Thymus (tissue), 11 donors: ENCODE measurements around the gene HEPACAM2. TPM values are rescaled to one million over a fixed set of nuclear protein-coding genes. Genes with fewer than 3 reads are reported as not detected.

Source experiments
- DNase-seq, 9 donors: peaks; one replicate each; pipeline ENCODE4 v3.0.0-alpha.2; 2013; ENCODE audit warnings: low spot score in 9 of 9, low read depth in 6 of 9, missing footprints in 1 of 9
- H3K27ac ChIP-seq, 2 donors: one replicate each; pipeline ENCODE4 v1.5.1; 2013; ENCODE audit warnings: control low read depth in 1 of 2, low read depth in 1 of 2, low read length in 1 of 2, mild to moderate bottlenecking in 1 of 2, moderate library complexity in 1 of 2
- H3K27me3 ChIP-seq, 2 donors: one replicate each; pipeline ENCODE4 v1.5.1; 2013; ENCODE audit warnings: low read length in 1 of 2; ENCODE audit not compliant: control insufficient read depth in 2 of 2, insufficient read depth in 1 of 2
- H3K36me3 ChIP-seq, 2 donors: one replicate each; pipeline ENCODE4 v1.5.1; 2013; ENCODE audit warnings: low read length in 1 of 2, mild to moderate bottlenecking in 1 of 2, moderate library complexity in 1 of 2; ENCODE audit not compliant: control insufficient read depth in 2 of 2, insufficient read depth in 2 of 2
- H3K4me1 ChIP-seq, 2 donors: one replicate each; pipeline ENCODE4 v1.5.1; 2013; ENCODE audit warnings: low read length in 2 of 2; ENCODE audit not compliant: control insufficient read depth in 2 of 2, insufficient read depth in 2 of 2
- H3K4me3 ChIP-seq, 2 donors: one replicate each; pipeline ENCODE4 v1.5.1; 2013; ENCODE audit warnings: low read length in 2 of 2, control low read depth in 1 of 2, mild to moderate bottlenecking in 1 of 2
- H3K9me3 ChIP-seq, 2 donors: one replicate each; pipeline ENCODE4 v1.5.1; 2013; ENCODE audit warnings: low read length in 1 of 2, mild to moderate bottlenecking in 1 of 2; ENCODE audit not compliant: control insufficient read depth in 2 of 2, insufficient read depth in 1 of 2
- WGBS: extraction: QIAGEN DNeasy Blood & Tissue Kit; methylation state at CpG from one replicate; pipeline ENCODE4 v1.1.7; 2013; 5-methylcytosine and 5-hydroxymethylcytosine counted together
- polyA plus RNA-seq: library from polyadenylated mRNA; stranded (reverse); fragments of 200-250 nt; gene quantifications from one replicate; pipeline ENCODE4 v1.2.3, GENCODE V29; 2013
- total RNA-seq: library from RNA; stranded (reverse); fragments of 120-200 nt; gene quantifications from one replicate; pipeline ENCODE4 v1.2.4, GENCODE V29; 2013
- donor health status: healthy.

The HEPACAM2 gene
- total and polyA plus RNA-seq, 2 donors: 0.24 to 0.66 TPM

DNA sequence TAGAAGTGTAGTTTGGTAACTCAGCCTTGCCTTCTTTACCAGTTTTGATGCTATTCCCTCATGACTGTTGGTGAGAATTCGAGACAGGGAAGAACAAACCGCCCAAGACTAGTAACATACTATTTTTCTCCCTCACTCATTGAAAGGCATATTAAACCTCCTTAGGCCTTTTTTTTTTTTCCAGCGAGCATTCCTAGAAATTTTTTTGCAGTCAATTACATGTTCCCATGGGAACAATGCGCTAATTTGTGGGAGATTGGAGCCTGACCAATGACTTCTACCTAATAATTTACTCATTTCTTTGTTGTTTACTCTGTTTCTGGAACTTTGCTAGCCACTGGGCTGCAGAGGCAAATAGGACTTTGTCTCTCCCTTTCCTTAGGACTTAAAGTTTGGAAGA, 11.9 kb upstream of the HEPACAM2 start:
- no peak overlapping the region for H3K4me3 ChIP-seq
- WGBS: 96% methylated on average over 4 of the region's 4 CpGs
- no peaks in the 10 kb centered on the region for H3K27me3 ChIP-seq
- H3K36me3 ChIP-seq: no peaks in the 10 kb centered on the region
- no peak overlapping the region for H3K27ac ChIP-seq
- no peaks in the 10 kb centered on the region for H3K4me1 ChIP-seq
- DNase-seq: no peak
- no peaks in the 10 kb centered on the region for H3K9me3 ChIP-seq

DNA sequence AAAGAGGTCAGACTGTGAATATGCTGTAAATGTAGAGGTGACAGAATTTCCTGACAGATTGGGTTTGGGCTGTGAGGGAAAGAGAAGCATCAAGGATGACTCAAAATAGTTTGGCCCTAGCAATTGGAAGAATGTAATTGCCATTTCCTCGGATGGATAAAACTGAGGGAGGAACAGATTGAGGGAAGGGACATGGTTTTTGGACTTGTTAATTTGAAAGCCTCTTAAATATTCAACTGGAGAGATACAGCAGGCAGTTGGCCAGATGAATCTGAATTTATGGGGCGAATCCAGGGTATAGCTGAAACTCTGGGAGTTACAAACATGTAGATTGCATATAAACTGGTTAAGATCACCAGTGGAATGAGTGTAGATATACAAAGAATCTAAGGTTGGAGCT, 9.3 kb upstream of the HEPACAM2 start:
- H3K4me3 ChIP-seq: no peak overlapping the region
- no peak for DNase-seq
- 98% methylated on average over 2 of the region's 2 CpGs for WGBS
- H3K36me3 ChIP-seq: no peaks in the 10 kb centered on the region
- H3K4me1 ChIP-seq: peaks cover 0 to 2% of the 10 kb centered on the region in 2 donors
- no peaks in the 10 kb centered on the region for H3K9me3 ChIP-seq
- H3K27me3 ChIP-seq: no peaks in the 10 kb centered on the region
- no peak overlapping the region for H3K27ac ChIP-seq

DNA sequence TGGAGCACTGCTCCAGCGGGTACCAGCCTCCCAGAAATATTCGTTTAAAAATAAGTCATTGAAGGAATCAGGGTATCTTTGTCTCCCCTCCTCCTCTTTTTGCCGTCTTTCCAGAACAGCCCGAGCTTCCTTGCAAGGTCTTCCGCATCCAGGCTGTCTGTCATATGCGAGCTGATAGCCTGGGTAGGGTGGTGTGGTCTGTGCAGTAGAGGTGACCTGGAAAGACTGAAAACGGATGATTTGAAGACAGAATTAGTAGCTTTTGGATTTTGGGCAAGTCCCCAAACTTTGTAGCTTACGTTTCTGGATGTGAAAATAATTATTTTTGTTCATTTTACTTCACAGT, 6.4 kb upstream of the HEPACAM2 start:
- Histone ChIP-seq H3K4me1 (peaks cover 2% of the 10 kb centered on the region in 2 donors), H3K27ac (no peak overlapping the region), H3K27me3 (no peaks in the 10 kb centered on the region), H3K9me3 (no peaks in the 10 kb centered on the region), H3K36me3 (no peaks in the 10 kb centered on the region), H3K4me3 (peak overlapping the region; percentile 81 to 85)
- WGBS: 2% methylated on average over 8 of the region's 8 CpGs
- DNase-seq: peak in 2 of 9 donors; percentile 6 to 10

DNA sequence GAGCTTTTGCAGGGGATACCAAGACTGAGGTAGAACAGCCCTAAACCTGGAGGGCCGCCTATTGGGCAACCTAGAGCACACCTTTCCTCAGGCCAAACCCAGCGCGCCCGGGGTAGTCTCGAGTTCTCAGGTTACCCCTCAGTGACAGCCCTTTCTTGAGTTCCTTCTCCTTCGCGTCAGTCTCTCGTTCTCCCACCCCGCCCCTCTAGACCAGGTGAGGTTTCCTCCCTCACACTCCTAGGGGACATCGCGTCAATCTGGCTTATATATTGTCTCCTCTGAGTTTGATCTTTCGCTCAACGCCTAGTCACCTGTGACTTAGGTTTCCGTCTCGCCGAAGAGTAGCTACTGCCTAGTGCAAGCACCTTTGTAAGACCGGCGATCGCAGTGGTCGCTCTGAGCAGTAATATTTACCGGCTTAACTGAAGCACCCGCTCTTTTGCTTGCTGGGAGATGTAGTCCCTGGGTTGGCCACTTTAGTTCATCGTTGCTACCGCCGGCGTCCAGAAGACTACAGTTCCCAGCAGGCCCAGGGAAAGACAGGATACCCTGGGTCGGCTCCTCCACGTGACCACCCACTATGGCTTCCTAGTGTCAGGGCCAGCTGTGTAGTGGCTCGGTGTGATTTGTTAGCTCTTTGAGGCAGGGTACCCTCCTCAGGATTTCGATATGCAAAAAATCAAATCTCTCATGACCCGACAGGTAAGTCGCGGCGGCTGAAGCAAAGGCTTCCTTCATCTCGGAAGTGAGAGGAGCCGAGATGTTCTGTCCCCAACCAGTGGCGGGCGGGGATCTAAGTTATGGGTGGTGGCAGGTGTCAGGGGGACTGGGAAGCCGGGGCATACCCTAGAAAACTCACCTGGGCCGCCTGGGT, 5.8 kb upstream of the HEPACAM2 start, which contains the start of gene VPS50:
VPS50 (plus strand) TSS at position 568 of the 874 bp plus-strand sequence; CDS start at position 670, 102 bp downstream.
- Histone ChIP-seq H3K4me3 (peak within 1 kb of the TSS; percentile 81 to 85), H3K27ac (peak within 1 kb of the TSS; percentile 85 to 91), H3K27me3 (peaks cover 1 to 2% of the 10 kb centered on the region in 2 donors), H3K36me3 (no peaks in the 10 kb centered on the region), H3K9me3 (no peaks in the 10 kb centered on the region), H3K4me1 (peaks cover 2% of the 10 kb centered on the region in 2 donors)
- peak; percentile 92 to 99 (median 95) for DNase-seq
- under 1% methylated on average over 40 of the region's 40 CpGs for WGBS

DNA sequence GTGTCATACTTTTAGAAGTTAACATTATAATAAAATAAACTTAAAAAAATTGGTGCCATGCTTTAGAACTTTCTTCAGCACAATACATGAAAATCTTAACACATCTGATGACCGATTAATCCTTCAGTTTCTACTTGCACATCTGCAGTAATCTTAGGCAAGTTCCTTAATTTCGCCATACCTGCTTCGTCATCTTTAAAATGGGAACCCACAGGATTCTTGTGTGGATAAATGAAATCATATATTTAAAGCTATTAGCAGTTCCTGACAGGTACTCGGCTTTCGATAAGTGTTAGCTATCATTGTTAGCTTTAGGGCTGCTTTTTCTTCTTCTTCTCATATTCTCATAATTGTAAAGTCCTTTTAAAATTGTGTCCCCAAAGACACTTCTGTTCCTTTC, 5.0 kb upstream of the HEPACAM2 start:
- Histone ChIP-seq H3K4me3 (peak overlapping the region; percentile 81 to 85), H3K27ac (no peak overlapping the region), H3K27me3 (peaks cover 3 to 4% of the 10 kb centered on the region in 2 donors), H3K9me3 (no peaks in the 10 kb centered on the region), H3K36me3 (no peaks in the 10 kb centered on the region), H3K4me1 (peaks cover 2% of the 10 kb centered on the region in 2 donors)
- WGBS: 25% methylated on average over 5 of the region's 5 CpGs
- peak in 1 of 9 donors; percentile 2 for DNase-seq

DNA sequence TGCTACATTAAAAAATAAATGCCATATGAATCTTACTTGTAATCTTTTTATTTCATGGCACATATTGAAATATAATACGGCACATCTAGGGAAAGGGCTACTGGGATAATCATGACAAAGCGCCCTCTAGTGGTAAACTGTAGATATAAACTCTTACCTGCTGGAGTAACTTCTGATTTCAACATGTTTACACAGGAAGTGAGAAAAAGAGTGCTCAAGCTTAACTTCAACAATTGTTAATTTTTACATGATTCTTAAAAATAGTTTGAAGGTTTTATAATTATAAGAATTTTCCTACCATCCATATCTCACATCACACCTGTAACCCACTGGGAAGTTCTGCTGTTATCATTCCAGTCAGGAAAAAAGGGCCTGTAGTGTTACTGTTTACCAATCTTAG, 2.0 kb upstream of the HEPACAM2 start:
- Histone ChIP-seq H3K27ac (no peak overlapping the region), H3K36me3 (no peaks in the 10 kb centered on the region), H3K9me3 (no peaks in the 10 kb centered on the region), H3K4me3 (no peak overlapping the region), H3K27me3 (peaks cover 3 to 5% of the 10 kb centered on the region in 2 donors), H3K4me1 (peaks cover 2% of the 10 kb centered on the region in 2 donors)
- DNase-seq: peak in 8 of 9 donors; percentile 34 to 79 (median 56)
- WGBS: 7% methylated on average over 2 of the region's 2 CpGs

DNA sequence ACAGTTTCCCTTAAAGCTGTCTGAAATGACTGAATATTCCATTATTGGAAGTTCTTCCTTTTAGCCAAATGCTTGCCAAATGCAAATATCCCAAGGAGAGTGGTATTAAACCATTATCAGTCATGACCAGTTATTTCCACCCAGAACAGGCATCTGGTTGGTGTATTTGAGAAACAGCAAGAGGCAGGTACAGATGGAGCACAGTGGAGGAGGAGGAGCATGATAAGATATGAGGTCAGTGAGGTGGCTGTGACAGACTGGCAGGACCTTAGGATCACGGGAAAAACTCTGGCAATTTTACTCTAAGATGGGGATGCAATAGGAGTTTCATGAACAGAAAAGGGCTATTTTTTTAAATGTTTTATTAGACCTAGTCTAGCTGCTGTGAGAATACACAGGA, 6.4 kb downstream of the HEPACAM2 start:
- H3K27ac ChIP-seq: no peak overlapping the region
- H3K9me3 ChIP-seq: no peaks in the 10 kb centered on the region
- peaks cover 0 to 3% of the 10 kb centered on the region in 2 donors for H3K27me3 ChIP-seq
- H3K36me3 ChIP-seq: no peaks in the 10 kb centered on the region
- DNase-seq: no peak
- no peak overlapping the region for H3K4me3 ChIP-seq
- H3K4me1 ChIP-seq: no peaks in the 10 kb centered on the region
- 96% methylated on average over 1 of the region's 1 CpG for WGBS

DNA sequence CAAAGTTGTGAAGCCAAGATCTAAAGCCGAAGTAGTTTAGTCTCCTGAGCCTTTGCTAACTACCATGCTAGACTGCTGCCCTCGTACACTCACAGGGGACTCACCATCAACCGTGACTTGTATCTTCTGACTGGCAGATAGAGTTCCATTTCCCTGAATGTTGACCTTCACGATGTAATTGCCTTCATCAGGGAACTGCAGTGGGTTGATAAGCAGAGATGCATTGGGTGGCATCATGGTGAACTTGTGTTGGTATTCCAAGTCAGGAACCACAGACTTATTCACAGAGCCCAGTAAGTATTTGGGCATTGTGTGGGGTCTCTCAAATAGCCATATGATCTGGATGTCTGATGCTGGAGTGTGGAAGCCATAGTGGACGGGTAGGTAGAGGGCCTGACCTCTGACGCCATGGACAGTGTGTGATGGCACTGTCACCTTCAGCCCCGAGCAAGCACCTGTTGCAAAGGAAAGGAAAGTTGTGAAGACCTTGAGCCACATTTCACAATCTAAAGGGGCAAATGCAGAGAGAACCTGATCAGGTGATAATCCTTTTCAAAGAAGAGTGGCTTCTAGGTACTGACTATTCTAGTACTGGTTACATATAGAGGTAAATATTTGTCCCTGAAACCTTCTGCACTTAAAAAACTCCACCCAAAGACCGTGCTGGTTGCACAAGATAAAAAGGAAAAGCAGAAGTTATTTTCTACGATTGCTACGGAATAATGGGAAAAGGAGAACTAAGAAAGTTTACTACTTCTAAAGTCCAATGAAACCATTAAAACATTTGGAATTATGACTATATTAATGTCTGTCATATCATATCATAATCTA, 7.1 kb downstream of the HEPACAM2 start:
- H3K4me3 ChIP-seq: no peak overlapping the region
- no peak overlapping the region for H3K27ac ChIP-seq
- H3K4me1 ChIP-seq: no peaks in the 10 kb centered on the region
- no peak for DNase-seq
- 72% methylated on average over 10 of the region's 10 CpGs for WGBS
- no peaks in the 10 kb centered on the region for H3K9me3 ChIP-seq
- H3K36me3 ChIP-seq: no peaks in the 10 kb centered on the region
- H3K27me3 ChIP-seq: peaks cover 0 to 3% of the 10 kb centered on the region in 2 donors

DNA sequence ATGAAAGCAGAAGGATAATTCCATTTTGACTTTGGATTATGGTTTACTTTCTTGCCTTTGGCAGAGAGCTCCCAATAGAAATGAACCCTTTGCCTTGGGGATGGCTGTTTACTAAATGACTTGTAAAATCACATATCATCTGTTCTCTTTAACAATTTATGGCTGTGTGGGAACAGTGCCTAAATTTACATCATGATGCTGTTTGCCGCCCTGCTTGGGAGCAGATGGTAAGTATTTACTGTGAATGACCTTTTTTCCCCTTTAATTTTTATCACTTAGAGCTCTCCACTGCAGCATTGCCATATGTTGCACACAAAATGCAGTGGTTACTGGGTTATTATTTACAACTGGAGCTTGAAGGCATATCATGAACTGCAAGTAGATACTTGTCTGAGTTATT, 13.4 kb downstream of the HEPACAM2 start:
- Histone ChIP-seq H3K27me3 (no peaks in the 10 kb centered on the region), H3K4me1 (no peaks in the 10 kb centered on the region)

More for the DNA sequence above, 13.4 kb downstream of the HEPACAM2 start:
- no peak overlapping the region for H3K27ac ChIP-seq
- whole genome bisulfite sequencing: 94% methylated on average over 1 of the region's 1 CpG
- H3K4me3 ChIP-seq: no peak overlapping the region
- H3K36me3 ChIP-seq: no peaks in the 10 kb centered on the region
- no peak for DNase-seq
- H3K9me3 ChIP-seq: no peaks in the 10 kb centered on the region
